ENCODE data around the gene ZNF629. TPM values are rescaled to one million over a fixed set of nuclear protein-coding genes. Genes with fewer than 3 reads are reported as not detected.

The ZNF629 gene
- total RNA-seq, 1 donor from 2014 or later = 35.5 TPM

DNA sequence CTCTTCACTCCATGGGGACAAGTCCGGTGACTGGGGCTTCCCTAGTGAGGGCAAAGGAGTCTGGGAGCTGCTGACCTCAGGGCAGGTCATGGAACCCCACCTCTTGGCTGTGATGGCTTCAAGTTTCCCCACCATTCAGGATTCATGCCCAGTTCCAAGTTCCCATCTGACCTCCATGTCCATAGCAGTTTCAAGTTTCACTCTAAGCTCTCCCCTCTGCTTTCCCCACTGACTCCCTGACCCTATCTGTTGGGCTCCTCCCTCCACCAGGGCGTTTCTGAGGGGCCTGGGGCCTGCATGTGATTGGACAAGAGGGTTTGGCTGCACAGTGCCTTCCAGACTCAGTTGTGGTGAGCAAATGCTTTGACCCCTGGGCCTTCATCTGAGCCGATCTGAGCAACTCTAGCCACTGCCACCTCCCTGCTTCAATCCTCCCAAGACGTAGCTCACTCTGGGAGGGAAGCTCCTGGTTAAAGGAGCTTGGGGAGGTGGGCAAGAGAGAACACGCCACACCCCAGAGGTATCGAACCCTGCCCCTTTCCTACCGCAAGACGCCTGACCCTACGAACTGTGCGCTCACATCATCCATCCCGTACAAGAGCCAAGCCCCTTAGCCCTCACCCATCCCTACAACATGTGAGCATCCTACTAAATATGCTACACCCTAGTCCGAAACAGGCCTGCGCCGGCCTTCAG is 8.3 kb downstream of the ZNF629 start:
- no peaks in the 10 kb centered on the region for H3K27me3 Mint-ChIP-seq
- no peaks in the 10 kb centered on the region for H3K9me3 Mint-ChIP-seq
- H3K4me1 Mint-ChIP-seq (ENCODE audit: unreplicated experiment) = peaks cover 20% of the 10 kb centered on the region
- H3K36me3 Mint-ChIP-seq = peaks cover 5% of the 10 kb centered on the region
- TF ChIP-seq, protein P1, sequence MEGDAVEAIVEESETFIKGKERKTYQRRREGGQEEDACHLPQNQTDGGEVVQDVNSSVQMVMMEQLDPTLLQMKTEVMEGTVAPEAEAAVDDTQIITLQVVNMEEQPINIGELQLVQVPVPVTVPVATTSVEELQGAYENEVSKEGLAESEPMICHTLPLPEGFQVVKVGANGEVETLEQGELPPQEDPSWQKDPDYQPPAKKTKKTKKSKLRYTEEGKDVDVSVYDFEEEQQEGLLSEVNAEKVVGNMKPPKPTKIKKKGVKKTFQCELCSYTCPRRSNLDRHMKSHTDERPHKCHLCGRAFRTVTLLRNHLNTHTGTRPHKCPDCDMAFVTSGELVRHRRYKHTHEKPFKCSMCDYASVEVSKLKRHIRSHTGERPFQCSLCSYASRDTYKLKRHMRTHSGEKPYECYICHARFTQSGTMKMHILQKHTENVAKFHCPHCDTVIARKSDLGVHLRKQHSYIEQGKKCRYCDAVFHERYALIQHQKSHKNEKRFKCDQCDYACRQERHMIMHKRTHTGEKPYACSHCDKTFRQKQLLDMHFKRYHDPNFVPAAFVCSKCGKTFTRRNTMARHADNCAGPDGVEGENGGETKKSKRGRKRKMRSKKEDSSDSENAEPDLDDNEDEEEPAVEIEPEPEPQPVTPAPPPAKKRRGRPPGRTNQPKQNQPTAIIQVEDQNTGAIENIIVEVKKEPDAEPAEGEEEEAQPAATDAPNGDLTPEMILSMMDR (conservative IDR thresholded peaks at IDR 0.05) = no peak
- H3K4me3 Mint-ChIP-seq = peak overlapping the region; percentile 72
- peak overlapping the region; percentile 63 for H3K27ac Mint-ChIP-seq
- no peak for DNase-seq (ENCODE audit: extremely low spot score, unreplicated experiment)

DNA sequence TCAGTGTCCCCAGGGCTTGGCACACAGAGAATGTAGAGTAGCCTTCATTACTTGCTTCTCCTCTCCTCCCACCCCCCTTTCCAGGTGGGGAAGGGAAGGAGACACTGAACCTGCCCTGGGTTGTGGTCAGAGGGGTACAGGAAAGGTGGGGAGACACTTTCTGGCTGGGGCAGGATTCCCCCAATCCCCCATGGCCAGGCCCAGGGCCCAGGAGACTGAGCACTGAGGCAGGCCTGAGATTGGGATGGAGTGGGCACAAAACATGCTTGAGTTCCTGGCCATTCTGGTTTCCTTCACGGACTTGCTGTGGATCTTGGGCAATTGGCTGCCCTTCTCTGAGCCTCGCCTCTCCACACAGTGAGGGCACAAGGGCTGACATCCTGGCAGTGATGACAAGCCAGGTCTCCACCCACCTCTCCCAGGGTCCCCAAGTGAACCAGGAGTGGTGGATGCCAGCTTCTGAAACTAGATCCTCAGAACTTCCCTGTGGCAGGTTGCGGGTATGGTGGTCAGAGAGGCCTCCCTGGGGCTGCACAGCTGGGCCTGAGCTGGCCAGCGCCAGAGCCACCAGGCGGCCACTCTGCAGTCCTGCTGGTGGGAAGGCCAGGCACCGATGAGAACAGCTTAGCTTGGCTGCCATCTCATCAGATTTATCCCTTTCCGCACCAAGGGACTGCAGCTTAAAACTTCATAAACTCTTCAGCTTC is 9.3 kb downstream of the ZNF629 start:
- TF ChIP-seq, protein P1 (conservative IDR thresholded peaks at IDR 0.05) = no peak
- Mint-ChIP-seq H3K27ac (peak overlapping the region; percentile 65), H3K27me3 (no peaks in the 10 kb centered on the region), H3K4me1 (ENCODE audit: unreplicated experiment) (peaks cover 20% of the 10 kb centered on the region), H3K36me3 (peaks cover 6% of the 10 kb centered on the region), H3K4me3 (peak overlapping the region; percentile 96), H3K9me3 (no peaks in the 10 kb centered on the region)
- DNase-seq (ENCODE audit: extremely low spot score, unreplicated experiment) = no peak

DNA sequence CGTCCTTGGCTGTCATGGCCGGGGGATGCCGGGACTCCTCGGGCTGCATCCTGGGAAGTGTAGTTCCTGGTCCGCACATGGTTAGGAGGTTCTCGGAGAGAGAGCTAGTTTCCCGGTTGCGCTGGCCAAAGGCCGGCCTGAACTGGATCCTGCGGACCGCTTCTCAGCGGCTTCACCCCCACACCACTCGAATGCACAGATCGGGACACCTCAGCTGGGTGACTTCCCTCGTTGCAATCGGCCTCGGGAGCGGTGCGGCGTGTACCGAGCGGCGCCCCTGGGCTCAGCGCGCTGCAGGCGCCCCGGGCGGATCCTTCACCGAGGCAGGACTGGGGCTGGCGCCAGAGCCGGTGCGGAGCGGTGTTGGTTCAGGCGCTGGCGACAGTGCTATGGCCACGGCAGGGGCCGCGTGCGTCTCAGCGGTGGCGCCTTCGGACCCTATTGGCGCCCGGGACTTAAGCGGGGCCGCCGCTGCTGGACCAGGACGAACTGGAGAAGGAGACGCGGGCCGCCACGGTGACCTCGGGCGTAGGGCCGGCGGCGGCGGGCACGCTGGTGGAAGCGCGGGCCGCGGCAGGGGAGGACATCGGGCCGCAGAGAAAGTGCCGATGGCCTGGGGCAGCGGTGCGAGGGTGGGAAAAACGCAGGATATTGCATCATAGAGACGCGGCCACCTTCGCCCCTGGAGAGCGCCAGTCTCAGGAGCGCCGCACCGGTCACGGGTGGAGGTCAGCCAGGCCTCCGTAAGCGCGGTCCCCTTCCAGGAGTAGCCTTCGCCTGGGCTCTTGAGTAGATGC is 11.4 kb downstream of the ZNF629 start:
- Mint-ChIP-seq H3K9me3 (no peaks in the 10 kb centered on the region), H3K4me1 (ENCODE audit: unreplicated experiment) (peaks cover 20% of the 10 kb centered on the region), H3K36me3 (peaks cover 11% of the 10 kb centered on the region), H3K27ac (peak overlapping the region; percentile 91), H3K27me3 (no peaks in the 10 kb centered on the region), H3K4me3 (peak overlapping the region; percentile 96)
- DNase-seq (ENCODE audit: extremely low spot score, unreplicated experiment) = peak; percentile 87
- TF ChIP-seq, protein P1 (conservative IDR thresholded peaks at IDR 0.05) = no peak

DNA sequence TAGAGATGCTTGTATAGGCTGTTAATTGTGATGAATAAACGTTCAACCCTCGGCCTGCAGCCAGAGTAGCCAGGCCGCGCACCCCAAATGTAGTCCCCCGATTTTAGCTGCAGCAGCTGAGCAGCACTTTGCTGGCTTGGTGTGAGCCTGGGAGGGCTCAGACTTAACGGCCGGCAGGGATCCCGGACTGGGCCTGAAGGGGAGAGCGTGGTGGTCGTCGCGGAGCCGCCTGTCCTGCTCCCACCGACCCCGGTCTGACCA is 11.9 kb downstream of the ZNF629 start:
- no peaks in the 10 kb centered on the region for H3K9me3 Mint-ChIP-seq
- peaks cover 20% of the 10 kb centered on the region for H3K4me1 Mint-ChIP-seq (ENCODE audit: unreplicated experiment)
- H3K27ac Mint-ChIP-seq = peak overlapping the region; percentile 91
- peak overlapping the region; percentile 96 for H3K4me3 Mint-ChIP-seq
- TF ChIP-seq, protein P1 (conservative IDR thresholded peaks at IDR 0.05) = no peak
- H3K27me3 Mint-ChIP-seq = no peaks in the 10 kb centered on the region
- peaks cover 11% of the 10 kb centered on the region for H3K36me3 Mint-ChIP-seq
- no peak for DNase-seq (ENCODE audit: extremely low spot score, unreplicated experiment)

DNA sequence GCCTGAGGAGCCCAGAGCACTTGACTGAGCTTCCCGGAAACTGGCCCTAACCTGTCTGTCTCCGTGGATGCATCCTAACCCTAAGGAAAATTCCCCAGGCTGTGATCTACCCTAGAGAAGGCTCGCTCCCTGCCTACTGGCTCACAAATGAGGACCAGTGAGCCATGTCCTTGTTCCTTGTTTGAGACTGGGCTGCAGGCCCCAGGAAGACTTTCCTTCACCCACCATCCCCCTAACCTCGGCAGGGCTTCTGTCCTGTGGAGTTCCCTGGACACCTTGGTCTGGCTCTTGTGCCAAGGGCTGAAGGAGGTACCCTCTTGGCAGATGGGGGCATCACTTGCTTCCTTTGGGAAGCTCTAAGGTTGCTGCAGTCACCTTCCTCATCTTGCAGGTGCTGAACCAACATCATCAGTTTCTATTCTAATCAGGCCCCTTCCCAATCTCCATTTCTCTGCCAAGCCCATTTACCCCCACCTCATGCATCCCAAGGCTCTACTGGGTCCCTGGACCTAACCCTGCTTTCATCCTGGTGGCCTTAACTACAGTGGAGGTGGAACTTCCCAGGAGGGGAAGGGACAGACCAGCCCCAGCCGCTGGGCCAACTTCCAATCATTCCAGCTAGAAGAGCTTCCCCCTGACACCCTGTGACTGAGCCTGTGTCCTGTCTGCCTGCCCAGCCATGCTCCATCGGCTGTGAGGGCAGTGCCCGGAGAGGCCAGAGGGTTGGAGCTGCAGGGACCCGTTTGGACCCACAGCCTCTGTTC is 12.5 kb downstream of the ZNF629 start:
- no peak for DNase-seq (ENCODE audit: extremely low spot score, unreplicated experiment)
- peak overlapping the region; percentile 96 for H3K4me3 Mint-ChIP-seq
- peaks cover 11% of the 10 kb centered on the region for H3K36me3 Mint-ChIP-seq
- TF ChIP-seq, protein P1 (conservative IDR thresholded peaks at IDR 0.05) = no peak
- peak overlapping the region; percentile 62 for H3K27ac Mint-ChIP-seq
- H3K9me3 Mint-ChIP-seq = no peaks in the 10 kb centered on the region
- H3K27me3 Mint-ChIP-seq = no peaks in the 10 kb centered on the region
- peaks cover 20% of the 10 kb centered on the region for H3K4me1 Mint-ChIP-seq (ENCODE audit: unreplicated experiment)

Measured in type B pancreatic cell (in vitro differentiated cells).